NK-92 (cell line): Measurements from ENCODE around the gene C11orf98.
"Not testable (repeated sequence)": the region's sequence is repeated elsewhere in the genome, so short reads cannot be mapped to it uniquely, and the experiment has no call there.

Source experiments
- DNase-seq: peaks from one replicate; lab custom pipeline; 2025; ENCODE audit not compliant: unreplicated experiment; lab: John Stamatoyannopoulos, UW

C11orf98 gene

DNA sequence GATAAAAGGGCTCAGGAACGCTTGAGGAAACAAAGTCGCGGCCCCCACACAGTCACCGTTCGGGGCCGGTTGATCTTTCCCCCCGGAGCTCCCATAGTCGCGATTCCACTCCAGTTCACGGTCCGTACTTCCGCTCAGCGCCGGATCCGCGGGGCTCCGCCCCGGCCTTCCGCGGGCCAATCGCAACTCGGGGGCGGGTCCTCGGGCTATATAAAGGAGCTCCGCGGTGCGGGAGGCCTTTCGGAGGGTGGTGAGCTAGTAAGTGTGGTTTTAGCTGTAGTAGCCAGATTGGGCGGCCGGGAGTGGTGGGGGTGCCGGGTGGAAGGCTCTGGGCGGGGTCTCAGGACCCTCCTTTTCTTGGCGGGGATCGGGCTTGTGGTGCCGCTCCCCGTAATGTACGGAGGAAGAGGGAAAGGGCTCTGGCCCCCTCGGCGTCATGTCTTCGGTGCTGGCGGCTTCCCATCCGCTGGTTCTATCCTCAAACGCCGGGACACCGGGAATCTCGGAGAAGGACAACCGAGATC lies at the start of gene C11orf98, which contains the start of gene CSKMT:
TSS of gene C11orf98 (minus strand) at position 136 of the 524 bp plus-strand sequence. CDS start at position 95, 41 bp downstream.
TSS of gene CSKMT (plus strand) at position 238 of the 524 bp plus-strand sequence. CDS start 568 bp downstream, outside the sequence.
- peak; percentile 72 for DNase-seq

DNA sequence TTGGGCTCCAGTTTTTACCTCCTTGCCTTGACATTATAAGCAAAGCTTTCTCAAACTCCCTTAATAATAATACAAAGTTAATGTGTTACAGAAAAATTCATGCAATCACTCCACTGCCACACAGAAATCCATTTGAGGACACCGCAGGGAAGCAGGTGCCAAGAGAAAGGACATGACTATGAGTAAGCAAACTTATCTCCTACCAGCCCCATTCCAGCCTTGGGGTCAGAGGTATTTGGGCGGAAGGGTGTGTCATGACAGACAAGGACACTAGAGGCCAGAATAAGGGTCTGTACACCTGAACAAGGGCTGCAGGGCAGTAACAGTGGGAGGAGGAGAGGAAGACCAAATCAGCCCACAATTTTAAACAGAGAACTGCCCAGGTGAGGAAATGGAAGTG lies 48.3 kb upstream of the C11orf98 start:
- no peak for DNase-seq

DNA sequence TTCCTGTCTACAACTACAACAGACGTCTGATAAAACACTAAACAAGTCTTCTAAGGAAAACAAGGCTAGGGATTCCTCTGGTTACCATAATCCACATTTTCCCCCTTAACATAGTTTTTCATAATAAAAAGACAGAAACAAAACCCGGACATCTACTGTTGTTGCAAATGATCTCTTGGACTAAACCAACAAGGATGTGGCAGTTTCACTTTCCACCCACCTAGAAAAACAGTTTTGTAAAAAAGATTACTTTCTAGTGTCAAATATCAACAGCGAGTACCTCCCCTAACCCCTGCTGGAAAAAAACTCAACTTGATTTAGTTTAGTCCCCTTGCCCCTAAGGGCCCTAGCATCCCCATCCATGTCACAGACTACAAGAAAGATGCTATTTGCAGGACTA lies 47.9 kb upstream of the C11orf98 start:
- no peak for DNase-seq

DNA sequence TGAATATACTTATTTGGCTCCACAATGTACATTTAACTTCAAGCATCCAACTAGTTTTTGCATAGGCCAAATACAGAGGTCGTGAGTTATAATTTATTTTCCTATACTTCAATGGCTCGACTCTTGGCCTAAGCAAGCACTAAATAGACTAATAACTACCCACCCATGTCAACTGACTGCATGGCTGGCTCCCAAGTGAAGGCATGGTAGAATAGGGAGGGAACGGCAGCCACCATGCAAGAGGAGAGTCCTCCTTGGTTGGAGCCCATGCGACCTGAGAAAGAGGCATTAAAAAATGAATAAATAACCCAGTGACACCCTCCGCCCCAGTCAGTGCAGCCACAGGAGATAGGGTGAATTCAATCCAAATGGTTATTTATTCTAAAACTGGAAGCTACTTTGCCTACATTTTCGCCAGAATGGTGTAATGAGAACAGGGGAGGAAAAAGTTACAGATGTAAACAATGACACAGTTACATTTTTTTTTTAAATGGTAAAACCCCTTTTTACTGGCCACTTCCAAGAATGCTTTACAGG lies 47.3 kb upstream of the C11orf98 start:
- no peak for DNase-seq

DNA sequence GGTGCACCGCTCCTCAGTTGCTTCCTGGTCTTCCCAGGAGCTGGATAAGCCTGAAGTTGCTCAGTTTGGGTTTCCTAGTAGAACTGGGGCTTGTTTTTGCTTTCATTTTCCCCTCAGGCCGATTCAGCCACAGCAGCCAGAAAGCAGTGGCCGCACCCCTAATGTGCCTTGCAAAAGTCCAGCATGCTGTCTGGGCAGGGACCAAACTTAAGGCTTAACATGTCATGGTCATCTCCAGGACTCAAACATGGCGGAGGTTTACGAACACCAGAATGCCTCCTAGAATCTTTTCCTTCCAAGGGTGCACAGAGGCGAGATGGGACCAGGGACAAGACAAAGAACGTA lies 45.0 kb upstream of the C11orf98 start:
- no peak for DNase-seq

DNA sequence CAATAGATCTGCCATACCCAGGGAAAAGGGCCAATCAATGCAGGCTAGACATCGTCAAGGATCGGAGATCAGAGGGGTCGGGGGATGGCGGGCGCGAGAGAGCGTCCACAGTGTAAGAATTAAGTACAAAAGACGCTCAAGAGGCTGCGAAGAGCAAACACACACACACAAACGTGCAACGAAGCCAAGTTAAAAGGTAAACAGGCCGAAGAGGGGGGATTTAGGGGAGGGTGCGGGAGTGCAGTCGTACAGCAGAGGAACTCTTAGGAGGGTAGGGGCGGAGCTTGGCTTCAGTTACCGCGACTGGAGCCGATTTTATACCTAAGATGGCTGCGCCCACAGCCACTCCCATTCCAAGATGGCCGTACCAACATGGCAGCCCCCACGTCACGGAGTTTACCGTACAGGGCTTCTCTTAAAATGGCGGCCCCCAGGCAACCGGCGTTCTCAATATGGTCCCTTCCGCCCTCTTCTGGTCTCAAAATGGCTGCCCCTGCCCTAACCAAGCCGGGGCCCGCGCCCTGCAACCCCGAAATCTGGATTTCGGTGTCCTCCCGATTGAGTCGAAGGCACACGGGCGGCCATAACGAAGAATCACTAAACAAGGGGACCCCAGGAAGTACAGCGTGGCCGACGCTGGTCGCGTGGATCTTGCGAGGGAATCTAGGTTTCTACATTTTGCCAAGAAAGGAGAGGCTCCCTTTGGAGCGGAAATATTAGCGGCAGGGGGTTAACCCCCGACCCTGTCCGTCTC lies 44.4 kb upstream of the C11orf98 start:
- peak; percentile 76 for DNase-seq

DNA sequence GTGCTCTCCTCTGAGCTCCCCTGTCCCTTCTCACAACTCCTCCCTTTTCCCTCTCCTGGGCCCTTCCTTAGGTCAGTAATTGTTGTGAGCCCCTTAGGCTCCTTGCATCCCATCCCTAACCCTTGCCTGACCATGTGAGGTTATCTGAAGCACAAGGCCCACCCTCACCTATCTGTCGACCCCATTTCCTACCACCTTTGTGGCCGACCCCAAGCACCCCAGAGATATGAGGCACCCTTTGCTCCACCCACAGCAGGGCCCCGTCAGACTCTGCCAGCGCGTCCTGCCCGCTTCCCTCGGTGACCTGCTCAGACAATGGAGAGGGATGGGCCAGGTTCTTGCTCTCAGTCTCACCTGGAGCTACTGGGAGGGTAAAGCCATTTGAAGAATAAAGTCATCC lies 43.8 kb upstream of the C11orf98 start:
- DNase-seq: no peak

DNA sequence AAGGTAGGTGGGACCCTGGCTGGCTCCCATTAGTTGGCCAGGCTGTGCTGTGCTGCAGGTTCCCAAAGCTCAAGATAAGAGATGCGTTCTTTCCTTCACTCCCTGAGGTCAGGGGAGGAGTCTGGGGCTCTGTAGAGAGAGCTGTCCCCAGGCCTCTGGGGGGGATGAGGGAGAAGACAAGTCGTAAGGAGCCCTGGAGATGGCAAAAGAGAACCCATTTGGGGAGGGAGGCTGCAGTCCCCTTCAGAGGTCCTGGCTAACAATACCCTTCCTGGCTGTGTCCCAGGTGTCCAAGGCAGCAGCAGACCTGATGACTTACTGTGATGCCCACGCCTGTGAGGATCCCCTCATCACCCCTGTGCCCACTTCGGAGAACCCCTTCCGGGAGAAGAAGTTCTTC lies 43.4 kb upstream of the C11orf98 start:
- DNase-seq: no peak

DNA sequence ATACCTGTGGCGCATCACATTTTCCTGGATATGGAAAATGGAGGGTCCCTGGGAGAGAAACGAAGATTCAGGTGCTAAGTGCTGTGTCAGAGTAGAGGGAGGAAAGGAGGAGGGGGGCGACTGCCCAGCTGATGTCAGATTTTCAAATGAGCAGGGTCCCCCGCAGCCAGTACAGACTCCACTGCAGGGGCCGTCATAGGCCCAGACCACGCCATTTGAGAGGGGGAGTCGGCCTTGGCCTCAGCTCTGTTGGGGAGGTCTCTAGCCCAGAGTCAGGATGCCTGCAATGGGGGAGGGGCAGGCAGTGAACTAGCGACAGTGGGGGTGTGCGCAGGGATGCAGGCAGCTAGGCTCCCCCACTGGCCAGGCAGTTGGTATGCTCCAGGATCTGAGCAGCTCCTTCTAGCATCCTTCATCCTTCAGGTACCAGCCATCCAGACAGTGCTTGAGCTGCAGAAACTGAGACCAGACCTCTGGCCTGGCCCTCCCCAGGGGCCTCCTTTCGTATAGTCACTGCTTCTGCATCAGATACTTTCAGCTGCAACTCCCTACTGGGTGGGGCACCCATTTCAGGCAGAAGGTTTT lies 42.4 kb upstream of the C11orf98 start, which contains the start of the genes BSCL2 and GNG3:
TSS of gene BSCL2 (minus strand) at position 148 of the 585 bp plus-strand sequence. CDS start 229 bp downstream, outside the sequence.
TSS of gene GNG3 (plus strand) at position 400 of the 585 bp plus-strand sequence. CDS start 620 bp downstream, outside the sequence.
- DNase-seq: no peak

DNA sequence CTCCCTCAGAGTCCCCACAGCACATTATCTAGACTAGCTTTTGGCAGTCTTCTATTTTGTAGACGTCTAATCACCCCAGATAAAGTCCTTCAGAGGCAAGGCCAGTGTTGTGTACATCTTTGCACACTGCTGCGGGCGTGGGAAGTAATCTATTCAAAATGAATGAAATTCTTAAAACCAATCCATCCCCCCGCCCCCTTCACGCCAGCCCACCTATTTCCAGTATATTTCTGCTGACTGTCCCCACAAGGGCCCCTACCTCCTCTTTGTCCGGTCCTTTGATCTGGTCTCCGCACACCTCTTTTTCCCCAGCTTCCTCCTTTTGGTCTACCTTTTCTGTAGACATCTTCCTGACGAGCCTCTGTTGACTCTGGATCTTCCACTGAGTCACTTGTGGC lies 41.8 kb upstream of the C11orf98 start:
- no peak for DNase-seq

DNA sequence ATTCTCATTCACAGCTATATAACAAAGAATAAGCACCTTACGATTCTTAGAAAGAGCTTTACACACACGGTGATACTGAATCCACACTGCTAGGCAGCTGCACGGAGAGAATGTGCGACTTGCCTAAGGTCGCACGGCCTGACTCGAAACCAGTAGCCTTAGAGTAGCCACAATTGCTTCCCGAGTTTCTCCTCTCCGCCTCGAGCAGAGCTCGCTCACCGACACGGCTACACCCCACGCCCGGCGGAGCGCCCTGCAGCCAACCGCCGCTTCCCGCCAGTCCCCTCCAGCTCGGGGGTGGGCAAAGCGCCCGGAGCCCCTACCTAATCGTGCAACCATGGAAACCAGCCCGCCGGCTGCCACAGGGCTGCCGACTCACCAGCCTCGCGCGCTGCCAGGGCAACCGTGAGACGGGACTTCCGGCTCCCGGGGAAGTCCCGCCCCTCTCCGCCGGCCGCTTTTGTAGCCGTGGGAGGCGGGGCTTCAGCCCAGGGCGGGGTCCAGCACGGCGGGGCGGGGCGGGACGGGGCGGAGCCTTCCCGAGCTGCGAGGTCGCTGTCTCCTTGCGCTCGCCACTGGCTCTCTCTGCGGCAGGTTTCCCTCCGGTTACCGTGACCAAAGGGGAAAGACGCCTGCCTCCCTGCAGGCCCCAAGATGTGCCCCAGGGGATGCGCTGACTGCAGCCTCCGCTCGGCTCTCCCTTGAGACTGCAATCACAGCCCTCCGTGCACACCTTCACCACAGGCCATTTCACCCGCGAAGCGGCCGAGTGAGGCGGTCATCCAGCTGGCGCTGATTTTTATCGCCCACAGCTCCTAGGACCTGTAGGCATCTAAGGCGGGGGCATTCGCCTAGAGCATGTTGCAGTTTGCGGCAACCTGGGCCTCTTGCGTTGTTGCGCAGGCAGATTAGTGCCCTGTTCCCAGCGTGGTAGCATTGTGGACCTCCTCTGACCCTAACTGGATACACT lies 41.2 kb upstream of the C11orf98 start:
- peak; percentile 72 for DNase-seq

DNA sequence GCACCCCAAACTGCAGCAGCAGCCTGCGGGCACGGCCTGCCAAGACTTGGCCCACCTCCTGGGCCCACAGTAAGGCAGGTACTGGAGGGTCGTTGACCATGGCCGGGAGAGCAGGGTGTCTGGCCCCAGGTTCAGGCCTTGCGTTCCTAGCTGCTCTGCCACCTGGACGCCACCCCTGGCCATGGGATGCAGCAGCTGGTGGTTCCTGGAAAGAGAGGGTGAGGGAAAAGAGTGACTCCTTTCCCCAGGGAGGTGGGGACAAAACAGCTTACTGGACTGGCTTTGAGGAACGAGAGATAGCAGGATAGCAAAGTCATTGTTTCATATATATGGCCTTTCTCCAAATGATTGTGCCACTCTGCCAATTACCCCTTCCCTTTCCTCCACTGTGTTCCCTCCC lies 40.4 kb upstream of the C11orf98 start:
- DNase-seq: no peak

DNA sequence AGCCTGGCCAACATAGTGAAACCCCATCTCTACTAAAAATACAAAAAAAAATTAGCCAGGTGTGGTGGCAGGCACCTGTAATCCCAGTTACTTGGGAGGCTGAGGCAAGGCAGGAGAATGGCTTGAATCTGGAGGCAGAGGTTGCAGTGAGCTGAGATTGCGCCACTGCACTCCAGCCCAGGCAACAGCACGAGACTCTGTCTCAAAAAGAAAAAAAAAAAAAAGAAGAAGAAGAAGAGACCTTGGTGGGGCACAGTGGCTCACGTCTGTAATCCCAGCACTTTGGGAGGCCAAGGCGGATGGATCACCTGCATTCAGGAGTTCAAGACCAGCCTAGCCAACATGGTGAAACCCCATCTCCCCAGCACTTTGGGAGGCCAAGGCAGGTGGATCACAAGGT lies 38.9 kb upstream of the C11orf98 start:
- not testable (repeated sequence) for DNase-seq

DNA sequence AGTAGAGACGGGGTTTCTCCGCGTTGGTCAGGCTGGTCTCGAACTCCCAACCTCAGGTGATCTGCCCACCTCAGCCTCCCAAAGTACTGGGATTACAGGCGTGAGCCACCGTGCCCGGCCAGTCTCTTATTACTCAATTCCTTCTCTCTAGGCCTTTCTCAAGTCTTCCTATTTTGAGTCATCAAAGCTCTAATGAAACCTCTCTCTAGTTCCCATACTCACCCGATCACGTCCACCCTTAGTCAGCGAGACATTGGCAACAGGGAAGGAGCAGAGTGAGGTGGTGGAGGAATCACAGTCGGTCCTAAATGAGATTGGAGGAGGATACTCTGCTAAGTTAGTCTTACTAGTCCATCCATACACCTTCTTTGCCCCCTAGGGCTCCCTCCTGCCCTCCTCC lies 37.2 kb upstream of the C11orf98 start:
- DNase-seq: no peak

DNA sequence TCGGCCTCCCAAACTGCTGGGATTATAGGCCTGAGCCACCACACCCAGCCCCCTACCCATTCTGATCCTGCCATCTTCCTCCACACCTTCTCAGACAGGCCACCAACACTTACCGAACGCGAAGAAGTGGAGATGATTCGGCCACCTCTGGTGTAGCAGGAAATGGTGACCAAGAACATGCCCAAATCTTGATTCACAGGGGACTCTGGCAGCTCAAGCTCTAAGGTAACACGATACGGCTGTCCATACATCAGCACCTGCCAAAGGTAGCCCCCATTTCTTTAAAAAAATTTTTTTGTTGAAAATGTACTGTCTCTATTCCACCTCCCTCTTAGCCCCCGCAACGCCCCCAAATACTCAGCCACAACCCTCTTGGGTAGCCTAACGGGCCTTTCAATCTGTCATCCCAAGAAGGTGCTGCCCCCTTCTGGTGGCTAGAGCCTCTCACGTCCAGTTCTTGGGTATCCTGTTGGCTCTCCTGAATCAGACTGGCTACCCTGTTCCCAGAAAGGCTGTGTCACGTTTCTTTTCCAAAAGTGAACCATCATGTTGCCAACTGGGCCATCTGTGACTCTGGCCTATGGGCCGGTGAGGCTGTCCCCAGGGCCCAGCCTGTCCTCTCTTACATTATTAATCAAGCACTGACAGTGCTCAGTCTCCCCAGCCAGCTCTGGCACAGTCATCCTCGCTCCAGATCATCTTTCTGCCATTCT lies 29.6 kb upstream of the C11orf98 start:
- DNase-seq: no peak

DNA sequence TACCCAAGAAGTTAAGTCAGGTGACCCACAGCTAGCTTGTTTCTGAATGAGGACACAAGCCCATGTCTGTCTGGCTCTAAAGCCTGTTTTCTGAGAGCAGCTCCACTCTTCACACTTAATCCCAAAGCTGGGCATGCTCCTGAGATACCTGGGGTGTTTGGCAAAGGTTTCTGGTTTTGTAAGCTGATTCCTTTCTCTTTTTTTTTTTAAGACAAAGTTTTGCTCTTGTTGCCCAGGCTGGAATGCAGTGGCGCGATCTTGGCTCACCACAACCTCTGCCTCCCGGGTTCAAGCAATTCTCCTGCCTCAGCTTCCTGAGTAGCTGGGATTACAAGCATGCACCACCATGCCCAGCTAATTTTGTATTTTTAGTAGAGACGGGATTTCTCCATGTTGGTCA lies 28.6 kb upstream of the C11orf98 start:
- DNase-seq: not testable (repeated sequence)

DNA sequence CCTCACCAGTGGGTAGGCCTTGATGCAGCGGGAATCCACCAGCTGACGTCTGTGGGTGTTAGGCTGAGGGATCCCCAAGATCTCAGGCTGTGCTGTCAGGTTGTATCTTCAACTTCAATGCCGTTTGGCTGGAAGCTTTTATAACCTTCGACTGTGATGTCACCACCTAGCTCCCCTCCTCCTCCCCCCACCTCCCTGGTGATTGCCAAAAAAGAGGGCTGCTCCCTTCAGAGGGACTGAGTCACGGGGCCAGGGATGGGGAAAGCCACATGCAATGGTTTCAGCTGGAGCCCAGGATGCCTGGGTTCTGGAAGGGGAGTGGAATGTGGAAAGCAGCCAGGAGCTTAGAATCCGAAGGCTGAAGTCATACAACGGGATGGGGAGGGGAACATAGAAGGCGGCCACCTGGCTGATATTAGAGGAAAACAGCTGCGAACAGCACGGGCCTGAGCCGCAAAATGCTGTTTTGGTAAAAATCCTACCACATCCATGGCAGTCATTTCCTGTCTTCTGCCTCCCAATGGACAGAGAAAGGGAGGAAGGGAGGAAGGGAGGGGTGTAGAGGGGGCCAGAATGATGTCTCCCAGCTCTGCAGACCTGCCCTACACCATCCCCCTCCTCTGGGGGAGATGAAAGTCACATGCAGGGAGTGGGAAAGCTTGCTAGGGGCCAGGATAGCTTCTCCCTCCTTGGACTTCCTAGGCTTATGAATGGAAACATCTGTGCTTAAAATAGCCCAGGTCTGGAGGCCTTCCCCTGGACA lies 24.6 kb upstream of the C11orf98 start, which contains the start of gene LRRN4CL:
TSS of gene LRRN4CL (minus strand) at position 110 of the 763 bp plus-strand sequence. CDS start 1,022 bp downstream, outside the sequence.
- no peak for DNase-seq

DNA sequence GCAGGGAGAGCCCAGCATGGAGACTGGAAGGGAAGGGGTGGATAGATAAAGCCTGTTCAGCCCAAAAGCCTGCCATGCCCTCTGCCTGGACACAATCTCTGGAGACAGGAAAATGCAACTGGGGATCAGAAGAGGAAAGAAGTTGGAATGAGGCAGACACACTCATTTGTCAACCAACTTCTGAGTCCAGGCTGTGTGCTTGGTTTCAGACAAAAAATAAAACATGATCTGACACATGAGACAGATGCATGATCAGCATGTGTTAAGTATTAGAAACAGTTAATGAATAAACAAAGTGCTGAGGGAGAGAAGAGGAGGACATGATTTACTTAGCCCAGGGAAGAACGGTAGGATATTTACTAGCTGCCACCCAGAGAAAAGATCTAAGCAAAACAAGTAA lies 23.5 kb upstream of the C11orf98 start:
- DNase-seq: no peak
